ENCODE results near the gene MGST3.
"Not testable (repeated sequence)": the region's sequence is repeated elsewhere in the genome, so short reads cannot be mapped to it uniquely, and the experiment has no call there.

Gene MGST3

GRCh38 chr1:165701922-165702321 is 70.9 kb downstream of the MGST3 start:
- not testable (repeated sequence) for ATAC-seq

GRCh38 chr1:165703648-165704047 is 72.6 kb downstream of the MGST3 start:
- no peak for ATAC-seq
